Measurements from ENCODE around the gene REPIN1.

DNA sequence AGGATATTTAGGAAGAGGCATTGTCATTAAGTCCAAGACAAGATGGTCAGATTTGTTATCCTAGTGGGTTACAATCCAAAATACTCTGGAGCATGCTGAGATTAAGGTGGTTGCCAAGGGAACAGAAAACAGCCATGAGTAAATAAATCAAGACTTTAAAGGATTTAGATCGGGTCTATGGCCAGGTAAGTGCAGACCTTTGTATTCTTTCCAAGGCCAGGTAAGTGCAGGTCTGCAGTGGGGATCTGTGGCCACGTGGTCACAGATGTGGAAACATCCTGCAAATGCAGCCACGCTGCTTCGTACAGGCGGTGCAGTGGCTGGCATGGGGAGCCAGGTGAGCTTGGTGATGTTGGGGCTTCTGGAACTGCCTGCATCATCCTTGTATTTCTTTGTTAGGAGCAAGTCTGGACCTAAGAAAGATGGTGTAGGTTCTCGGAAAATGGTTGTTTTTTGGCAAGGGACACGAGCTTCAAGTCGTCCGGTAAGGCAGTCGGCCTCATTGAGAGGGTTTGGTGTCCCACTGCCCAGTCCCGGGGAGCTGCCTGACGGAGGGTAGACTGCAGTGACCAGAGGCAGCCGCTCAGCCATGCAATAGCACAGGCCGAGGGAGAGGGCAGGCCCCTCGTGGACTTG, 32.3 kb downstream of the REPIN1 start:
- TF ChIP-seq, protein P1, sequence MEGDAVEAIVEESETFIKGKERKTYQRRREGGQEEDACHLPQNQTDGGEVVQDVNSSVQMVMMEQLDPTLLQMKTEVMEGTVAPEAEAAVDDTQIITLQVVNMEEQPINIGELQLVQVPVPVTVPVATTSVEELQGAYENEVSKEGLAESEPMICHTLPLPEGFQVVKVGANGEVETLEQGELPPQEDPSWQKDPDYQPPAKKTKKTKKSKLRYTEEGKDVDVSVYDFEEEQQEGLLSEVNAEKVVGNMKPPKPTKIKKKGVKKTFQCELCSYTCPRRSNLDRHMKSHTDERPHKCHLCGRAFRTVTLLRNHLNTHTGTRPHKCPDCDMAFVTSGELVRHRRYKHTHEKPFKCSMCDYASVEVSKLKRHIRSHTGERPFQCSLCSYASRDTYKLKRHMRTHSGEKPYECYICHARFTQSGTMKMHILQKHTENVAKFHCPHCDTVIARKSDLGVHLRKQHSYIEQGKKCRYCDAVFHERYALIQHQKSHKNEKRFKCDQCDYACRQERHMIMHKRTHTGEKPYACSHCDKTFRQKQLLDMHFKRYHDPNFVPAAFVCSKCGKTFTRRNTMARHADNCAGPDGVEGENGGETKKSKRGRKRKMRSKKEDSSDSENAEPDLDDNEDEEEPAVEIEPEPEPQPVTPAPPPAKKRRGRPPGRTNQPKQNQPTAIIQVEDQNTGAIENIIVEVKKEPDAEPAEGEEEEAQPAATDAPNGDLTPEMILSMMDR (IDR thresholded peaks at IDR 0.05; ENCODE audit: insufficient read depth, low read length), result no peak
- no peak for TF ChIP-seq POLR2AphosphoS5 (IDR thresholded peaks at IDR 0.05; ENCODE audit: low read depth)

Data from HL-60 (cell line).